Loucy (cell line): ENCODE data around the gene HIBCH.

Source experiments
- EZH2phosphoT487 ChIP-seq: fragments of 200-600 bp; IDR thresholded peaks from 2 replicates; pipeline ENCODE4 v1.6.1; 2018; ENCODE audit warnings: antibody characterized with exemption, mild to moderate bottlenecking, moderate library complexity, borderline replicate concordance
- TF ChIP-seq, protein P1 (sequence below): fragments of 200-600 bp; sonication (generic); conservative IDR thresholded peaks from 2 replicates; pipeline ENCODE4 v1.5.1; 2014; ENCODE audit warnings: mild to moderate bottlenecking, antibody characterized with exemption, low read length

DNA sequence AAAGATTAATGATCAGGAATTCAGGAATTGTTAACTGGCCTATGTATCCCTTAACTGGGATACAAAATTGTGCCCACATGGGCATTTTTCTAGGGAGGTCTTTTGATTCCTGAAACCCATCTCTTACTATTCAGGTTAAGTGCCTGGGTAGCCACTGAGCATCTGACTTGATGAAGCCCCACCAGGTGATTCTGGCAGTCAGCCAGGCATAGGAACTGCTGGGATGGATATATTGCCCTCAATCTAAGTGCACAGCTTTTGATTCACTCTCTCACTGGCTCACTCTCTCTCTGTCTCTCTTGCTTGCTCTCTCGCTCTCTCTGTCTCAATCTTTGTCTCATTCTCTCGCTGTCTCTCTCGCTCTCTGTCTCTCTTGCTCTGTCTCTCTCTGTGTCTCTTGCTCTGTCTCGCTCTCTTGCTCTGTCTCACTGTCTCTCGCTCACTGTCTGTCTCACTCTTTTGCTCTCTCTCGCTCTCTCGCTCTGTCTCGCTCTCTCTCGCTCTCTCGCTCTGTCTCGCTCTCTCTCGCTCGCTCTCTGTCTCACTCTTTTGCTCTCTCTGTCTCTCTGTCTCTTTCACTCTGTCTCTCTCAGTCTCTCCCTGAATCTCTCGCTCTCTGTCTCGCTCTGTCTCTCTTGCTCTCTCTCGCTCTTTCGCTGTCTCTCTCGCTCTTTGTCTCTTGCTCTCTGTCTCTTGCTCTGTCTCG, 46.0 kb upstream of the HIBCH start:
- TF ChIP-seq, protein P1, sequence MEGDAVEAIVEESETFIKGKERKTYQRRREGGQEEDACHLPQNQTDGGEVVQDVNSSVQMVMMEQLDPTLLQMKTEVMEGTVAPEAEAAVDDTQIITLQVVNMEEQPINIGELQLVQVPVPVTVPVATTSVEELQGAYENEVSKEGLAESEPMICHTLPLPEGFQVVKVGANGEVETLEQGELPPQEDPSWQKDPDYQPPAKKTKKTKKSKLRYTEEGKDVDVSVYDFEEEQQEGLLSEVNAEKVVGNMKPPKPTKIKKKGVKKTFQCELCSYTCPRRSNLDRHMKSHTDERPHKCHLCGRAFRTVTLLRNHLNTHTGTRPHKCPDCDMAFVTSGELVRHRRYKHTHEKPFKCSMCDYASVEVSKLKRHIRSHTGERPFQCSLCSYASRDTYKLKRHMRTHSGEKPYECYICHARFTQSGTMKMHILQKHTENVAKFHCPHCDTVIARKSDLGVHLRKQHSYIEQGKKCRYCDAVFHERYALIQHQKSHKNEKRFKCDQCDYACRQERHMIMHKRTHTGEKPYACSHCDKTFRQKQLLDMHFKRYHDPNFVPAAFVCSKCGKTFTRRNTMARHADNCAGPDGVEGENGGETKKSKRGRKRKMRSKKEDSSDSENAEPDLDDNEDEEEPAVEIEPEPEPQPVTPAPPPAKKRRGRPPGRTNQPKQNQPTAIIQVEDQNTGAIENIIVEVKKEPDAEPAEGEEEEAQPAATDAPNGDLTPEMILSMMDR = no peak
- TF ChIP-seq EZH2phosphoT487 = no peak
